ENCODE results near the gene LRRC59. TPM values are rescaled to one million over a fixed set of nuclear protein-coding genes. Genes with fewer than 3 reads are reported as not detected.

The LRRC59 gene
- total RNA-seq, 1 donor from 2014 or later = 33.6 TPM

Other genes with a start within 250 kb of the LRRC59 start
- 58.8 TPM for gene PPP1R9B, start 246.8 kb downstream of the LRRC59 start, total RNA-seq
- 3.5 TPM for gene SGCA, start 231.5 kb downstream of the LRRC59 start, total RNA-seq
- gene COL1A1, start 195.9 kb downstream of the LRRC59 start, total RNA-seq = 262 TPM
- gene TMEM92, start 123.1 kb downstream of the LRRC59 start, total RNA-seq = 0.53 TPM
- 20.0 TPM for gene XYLT2, start 51.4 kb downstream of the LRRC59 start, total RNA-seq
- gene MRPL27, start 24.3 kb downstream of the LRRC59 start, total RNA-seq = 41.2 TPM
- 1.5 TPM for gene EME1, start 24.3 kb downstream of the LRRC59 start, total RNA-seq
- gene ACSF2, start 28.7 kb upstream of the LRRC59 start, total RNA-seq = 37.8 TPM
- not detected for gene CHAD, start 71.4 kb upstream of the LRRC59 start, total RNA-seq
- 33.3 TPM for gene RSAD1, start 81.3 kb upstream of the LRRC59 start, total RNA-seq
- gene MYCBPAP, start 110.9 kb upstream of the LRRC59 start, total RNA-seq = 3.3 TPM
- gene EPN3, start 135.2 kb upstream of the LRRC59 start, total RNA-seq = 0.27 TPM
- gene SPATA20, start 149.7 kb upstream of the LRRC59 start, total RNA-seq = 37.5 TPM
- gene CACNA1G, start 163.2 kb upstream of the LRRC59 start, total RNA-seq = 0.36 TPM
- 5.4 TPM for gene ABCC3, start 237.4 kb upstream of the LRRC59 start, total RNA-seq

Measured in sciatic nerve (tissue), 1 donor.